Measurements from ENCODE around the gene SLC24A3.
A peak's percentile ranks its signal among the peaks of the same experiment; 100 is the strongest.

The SLC24A3 gene

GRCh38 chr20:19557291-19557690 lies 344.8 kb downstream of the SLC24A3 start:
- no peak for DNase-seq

DNA sequence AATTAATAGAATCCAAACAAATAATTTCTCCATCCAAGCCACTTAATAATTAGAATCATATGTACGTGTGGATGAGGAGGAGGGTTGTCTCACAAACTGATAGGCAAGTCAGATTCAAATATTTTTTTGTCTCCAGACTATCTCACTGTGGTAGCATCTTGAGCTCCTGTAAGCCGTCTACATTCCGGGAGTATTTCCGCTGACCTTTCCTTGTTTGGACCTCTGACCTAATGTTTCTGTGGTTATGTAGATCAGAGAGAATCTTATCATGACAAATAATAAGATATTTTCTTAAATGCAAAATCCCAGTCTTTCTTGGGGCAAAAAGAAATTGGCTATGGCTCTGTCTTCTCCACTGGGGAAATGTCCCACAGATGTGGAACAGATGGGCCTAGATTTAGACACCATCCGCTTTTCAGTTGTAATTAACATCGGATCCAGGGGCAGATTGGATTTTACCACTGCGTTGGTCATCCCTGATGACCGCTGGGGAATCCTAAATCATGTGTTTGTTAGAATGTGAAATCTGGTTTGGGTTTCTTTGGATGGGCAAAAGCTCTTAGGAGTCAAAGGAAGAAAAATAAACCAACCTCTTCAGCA lies 348.5 kb downstream of the SLC24A3 start:
- no peak for DNase-seq

DNA sequence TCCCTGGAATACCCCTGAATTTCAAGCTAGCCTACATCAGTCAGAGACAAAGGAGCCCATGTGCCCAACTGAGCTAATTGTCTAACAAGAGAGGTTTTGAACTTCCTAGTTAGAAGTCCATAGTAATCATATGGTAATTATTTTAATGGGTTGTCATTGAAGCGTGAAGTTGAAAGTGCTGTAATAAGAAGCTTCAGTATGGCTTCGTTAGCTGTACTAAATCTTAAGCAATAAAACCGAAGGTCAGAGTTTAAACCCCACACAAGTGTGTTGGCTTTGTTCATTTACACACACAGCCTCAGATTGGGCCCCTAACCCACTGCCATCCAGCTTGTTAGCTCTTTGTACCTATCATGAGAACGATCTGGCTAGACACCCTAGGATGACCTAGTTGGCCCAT lies 350.0 kb downstream of the SLC24A3 start:
- no peak for DNase-seq

GRCh38 chr20:19564261-19564660 lies 351.8 kb downstream of the SLC24A3 start:
- DNase-seq: no peak

DNA sequence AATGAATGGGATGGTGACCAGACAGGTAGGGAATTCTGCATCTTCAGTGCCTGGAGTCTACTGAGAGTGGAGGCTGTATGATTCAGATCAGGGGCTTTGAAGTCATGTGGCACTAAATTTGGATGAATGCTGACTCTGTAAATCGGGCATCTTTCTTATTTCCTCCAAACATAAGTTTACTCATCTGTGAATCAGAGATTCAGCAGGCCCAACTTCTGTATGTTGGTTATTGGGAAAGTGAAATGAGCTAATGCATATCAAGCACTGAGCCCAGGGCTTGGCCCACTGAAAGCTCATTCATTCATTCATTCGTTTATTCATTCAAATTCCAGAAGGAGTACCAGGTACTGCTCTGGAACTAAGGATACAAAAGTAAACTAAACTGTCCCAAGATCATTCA lies 353.3 kb downstream of the SLC24A3 start:
- no peak for DNase-seq

DNA sequence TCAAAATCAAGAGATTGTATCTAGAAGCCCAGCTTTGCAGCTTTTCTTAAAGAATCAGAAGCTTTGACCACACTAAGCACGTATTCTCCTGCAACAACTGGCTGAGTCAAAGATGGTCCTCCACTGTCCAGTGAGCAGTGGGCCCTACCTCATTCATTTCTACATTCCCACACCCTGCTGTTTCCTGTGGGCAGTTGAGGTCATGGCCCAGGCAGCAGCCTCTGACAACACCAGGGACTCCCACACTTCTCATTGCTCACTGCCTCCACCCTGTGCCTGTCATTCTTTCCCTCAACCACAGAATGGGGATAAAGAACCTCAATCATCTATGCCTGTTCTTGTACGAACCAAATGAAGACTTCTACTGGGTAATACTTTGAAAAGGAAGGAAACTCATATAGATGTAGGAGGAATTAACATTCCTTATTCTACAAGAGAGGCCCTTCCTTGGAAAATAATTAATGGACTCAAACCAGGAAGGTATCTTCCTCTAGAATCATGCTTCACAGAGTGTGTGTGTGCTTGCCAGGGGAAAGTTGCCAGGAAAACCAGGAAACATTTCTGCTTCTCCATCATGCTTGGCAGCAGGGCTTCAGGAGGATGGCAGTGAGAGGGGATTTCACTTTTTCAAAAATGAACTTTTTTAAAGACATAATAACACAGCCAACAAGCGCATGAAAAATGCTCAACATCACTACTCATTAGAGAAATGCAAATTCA lies 353.9 kb downstream of the SLC24A3 start:
- DNase-seq: no peak

DNA sequence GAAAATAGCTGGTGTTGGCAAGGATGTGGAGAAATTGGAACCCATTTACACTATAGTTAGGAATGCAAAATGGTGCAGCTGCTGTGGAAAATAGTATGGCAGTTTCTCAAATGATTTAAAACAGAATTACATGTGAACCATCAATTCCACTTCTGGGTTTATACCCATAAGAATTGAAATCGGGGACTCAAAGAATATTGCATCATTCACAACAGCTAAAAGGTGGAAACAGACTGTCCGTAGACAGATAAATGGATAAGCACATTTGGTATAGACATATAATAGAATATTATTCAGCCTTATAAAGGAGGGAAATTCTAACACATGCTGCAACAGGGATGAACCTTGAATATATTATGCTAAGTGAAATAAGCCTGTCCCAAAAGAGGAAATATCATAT lies 355.7 kb downstream of the SLC24A3 start:
- DNase-seq: no peak

DNA sequence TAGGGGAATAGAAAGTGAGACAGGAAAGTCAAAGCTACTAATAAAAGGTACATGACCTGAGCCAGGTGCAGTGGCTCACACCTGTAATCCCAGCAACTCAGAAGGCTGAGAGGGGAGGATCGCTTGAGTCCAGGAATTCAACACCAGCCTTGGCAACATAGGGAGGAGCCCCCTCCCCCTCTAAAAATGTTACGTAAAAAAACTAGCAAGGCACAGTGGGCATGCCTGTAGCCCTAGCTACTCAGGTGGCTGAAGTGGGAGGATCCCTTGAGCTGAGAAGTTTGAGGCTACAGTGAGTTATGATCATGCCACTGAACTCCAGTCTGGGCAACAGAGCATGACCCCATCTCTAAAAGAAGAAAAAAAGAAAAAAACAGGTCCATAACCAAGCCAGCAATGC lies 359.6 kb downstream of the SLC24A3 start:
- DNase-seq: no peak

DNA sequence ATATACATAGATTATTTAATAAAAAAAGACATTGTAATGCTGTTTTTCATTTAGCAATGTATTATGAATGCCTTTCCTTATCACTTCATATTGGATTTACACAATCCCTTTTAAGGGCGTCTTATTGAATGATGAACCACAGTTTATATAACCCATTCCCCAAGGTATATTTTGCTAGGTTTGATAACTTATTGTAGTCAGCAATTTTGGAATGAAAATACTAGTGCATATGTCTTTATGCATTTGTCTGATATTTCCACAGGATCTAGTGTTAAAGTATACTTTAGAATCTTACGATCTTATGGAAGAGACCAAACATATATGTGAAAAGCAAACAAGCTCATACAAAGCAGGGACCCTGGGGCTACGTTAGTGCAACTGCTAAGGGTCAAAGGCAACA lies 365.2 kb downstream of the SLC24A3 start:
- no peak for DNase-seq

- DNase-seq: no peak
Measured at GRCh38 chr20:19582782-19583181, 370.3 kb downstream of the SLC24A3 start.

DNA sequence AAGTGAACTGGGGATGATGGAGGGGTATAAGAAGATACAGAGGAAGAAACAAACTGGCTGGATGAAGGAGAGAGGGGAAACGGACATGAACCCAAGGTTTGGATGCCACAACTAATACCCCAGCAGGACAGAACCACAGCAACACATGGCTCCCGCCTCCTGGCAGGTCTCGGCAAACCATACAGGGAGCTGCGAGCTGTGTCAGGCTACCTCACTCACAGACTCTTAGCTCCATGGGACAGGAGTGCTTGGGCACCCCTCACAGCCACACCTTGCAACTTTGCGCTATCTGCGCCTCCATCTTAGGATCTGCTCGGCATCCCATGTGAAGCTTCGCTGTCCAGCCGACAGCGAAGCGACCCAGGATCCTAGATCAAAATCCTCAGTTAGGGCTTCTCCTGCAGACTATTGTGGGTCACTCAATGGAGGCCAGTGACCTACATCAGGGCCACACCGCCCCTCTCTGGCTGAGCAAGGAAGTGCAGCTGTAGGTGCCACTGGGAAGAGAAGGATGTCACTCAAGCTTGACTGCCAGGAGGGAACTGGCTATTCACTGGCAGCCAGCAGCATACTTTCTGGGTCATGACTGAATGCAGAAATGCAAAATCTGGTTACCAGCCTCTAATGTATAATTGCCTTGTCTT lies 371.2 kb downstream of the SLC24A3 start:
- peak; percentile 17 to 59 for DNase-seq

GRCh38 chr20:19588241-19588640 lies 375.8 kb downstream of the SLC24A3 start:
- no peak for DNase-seq

- no peak for DNase-seq
Measured at GRCh38 chr20:19588732-19589131, 376.3 kb downstream of the SLC24A3 start.

DNA sequence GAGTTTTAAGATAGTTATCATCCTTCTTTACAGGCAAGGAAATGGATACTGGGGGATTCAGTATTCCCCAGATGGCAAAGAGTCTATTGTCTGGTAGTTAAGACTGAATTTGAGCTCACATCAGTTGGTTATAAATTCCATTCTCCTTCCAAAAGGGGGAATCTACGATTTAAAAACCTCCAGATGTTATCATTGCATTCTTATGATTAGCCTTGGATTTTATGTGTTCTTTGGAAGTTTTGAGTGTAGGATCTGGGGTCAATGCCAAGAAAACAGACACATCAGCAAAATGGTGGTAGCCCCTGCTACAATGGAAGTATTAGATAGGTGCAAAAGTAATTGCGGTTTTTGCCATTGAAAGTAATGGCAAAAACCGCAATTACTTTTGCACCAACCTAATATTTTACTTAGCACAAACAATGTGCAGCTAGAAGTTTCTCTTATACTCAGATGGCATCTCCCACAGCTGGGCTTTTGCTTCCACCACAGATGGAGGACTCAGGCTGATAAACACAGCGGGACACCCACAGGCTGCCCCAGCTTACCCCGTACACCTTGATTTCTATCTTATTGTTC lies 377.4 kb downstream of the SLC24A3 start:
- no peak for DNase-seq

GRCh38 chr20:19590382-19590781 lies 377.9 kb downstream of the SLC24A3 start:
- no peak for DNase-seq

GRCh38 chr20:19593762-19594161 lies 381.3 kb downstream of the SLC24A3 start:
- DNase-seq: no peak

- no peak for DNase-seq
Measured at GRCh38 chr20:19594896-19595295, 382.5 kb downstream of the SLC24A3 start.

GRCh38 chr20:19598117-19598850 lies 385.8 kb downstream of the SLC24A3 start:
- DNase-seq: no peak

DNA sequence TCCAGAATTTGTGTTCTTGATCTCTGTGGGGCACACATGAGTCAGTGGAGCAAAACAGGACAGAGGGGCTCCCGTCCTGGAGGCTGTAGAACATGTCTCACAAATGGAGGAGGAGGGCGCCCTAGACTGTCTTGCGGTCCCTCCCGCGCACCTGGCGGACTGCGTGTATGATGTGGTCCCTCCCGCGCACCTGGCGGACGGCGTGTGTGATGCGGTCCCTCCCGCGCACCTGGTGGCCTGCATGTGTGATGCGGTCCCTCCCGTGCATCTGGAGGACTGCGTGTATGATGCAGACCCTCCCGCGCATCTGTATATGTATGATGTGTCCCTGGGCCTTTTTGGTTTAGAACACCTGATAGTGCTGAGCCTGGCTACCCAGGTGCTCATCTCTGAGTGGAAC lies 386.8 kb downstream of the SLC24A3 start:
- DNase-seq: no peak

- no peak for DNase-seq
Measured at GRCh38 chr20:19600042-19600441, 387.6 kb downstream of the SLC24A3 start.

DNA sequence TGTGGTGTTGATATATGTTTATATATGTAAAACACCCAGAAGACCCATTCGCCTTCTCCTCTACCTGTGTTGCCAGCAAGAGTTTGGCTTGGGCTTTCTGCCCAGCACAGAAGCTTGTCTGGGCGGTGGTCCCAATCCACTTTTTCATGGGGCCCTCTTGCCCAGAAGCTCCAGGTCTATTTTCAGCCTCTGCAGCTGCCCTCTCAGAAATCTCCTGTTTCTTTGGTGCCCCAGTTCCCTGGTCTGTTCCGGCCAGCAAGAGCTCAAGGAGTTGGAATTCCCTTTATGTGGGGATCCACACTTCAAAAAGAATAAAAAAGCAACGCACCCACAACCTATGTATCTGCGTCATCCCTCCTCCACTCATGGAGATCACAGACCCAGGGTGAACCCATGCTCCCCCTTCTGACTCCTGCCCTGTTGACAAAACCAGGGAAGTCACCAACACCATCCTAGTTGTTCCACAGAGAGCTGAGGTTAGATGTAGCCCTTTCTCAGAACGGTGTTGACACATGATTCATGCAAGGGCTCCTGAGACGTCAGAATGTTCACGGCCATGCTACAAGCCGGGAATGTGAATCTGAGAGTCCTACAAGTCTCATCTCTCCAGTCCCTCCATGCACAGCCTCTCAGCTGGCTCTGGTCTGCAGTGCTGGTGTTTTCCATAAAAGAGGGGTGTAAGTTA lies 388.8 kb downstream of the SLC24A3 start:
- no peak for DNase-seq

DNA sequence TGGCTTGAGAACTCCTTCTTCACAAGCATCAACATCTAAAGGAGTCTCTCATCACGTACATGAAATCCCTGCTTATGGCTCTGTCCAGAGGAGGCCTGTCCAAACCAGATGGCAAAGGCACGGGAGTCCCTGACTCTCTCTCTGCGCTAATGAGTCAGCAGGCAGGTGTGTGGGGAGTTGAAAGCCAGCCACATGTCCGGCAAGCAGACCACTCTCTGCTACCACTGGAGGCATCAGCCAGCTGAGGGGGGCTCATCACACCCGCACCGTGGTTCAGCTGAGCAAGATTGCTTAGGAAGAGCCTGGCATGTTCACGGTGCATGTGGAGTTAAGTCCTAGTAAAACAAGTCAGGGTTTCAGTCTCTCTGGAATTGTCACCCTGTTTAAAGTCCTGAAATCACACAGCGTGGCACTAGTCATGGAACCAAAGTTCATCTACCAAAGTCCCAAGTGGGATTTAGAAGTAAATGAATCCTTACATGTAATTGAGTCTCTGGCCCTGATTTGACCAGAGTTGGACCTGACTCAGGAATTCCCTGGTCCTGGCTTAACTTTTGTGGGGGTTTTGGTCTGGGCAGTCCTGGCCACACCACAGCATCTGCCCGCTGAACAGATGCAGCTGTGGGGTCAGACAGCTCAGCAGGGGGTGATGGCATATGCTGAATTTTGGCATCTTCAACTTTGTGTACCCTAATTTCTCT lies 390.4 kb downstream of the SLC24A3 start:
- DNase-seq: no peak

Measured in stimulated activated CD4-positive, alpha-beta T cell treated with anti-CD3 and anti-CD28 coated beads, Interleukin-2, amount 100 ng/mL, for 48 hours (primary cell).